Esophagus mucosa (tissue), 1 donor: ENCODE results near the gene ST8SIA5. TPM values are rescaled to one million over a fixed set of nuclear protein-coding genes. Genes with fewer than 3 reads are reported as not detected.

Experiments used
- ATAC-seq: fragments of 200-7000 bp; cut with Tn5 transposase; one replicate; pipeline ENCODE4 v1.9.1; 2020
- total RNA-seq: library from RNA; stranded (reverse); gene quantifications from one replicate; pipeline ENCODE4 v1.2.4, GENCODE V29; 2023
- donor health status: DM: yes; HTN: yes; CAD: no.

Gene ST8SIA5
- total RNA-seq, 1 donor from 2014 or later = not detected

DNA sequence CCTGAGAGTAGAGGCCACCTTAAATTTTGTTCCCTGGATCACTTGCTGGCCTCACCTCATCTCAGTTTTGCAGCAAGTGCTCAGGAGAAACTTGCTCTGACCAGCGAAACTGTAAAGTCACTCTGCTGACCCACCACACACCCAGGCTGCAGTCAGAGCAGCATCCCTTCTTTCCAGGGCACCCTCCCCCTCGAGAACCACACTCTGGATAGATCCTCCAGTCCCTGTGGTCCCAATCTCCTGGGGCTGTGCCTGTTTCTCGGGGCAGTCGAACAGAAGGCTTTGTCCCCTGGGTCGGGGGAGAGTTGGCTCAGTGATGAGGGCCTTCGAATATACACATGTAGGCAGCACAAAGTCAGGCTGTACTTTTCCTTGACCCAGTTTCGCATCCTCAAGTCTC, 18.4 kb downstream of the ST8SIA5 start:
- ATAC-seq = no peak

DNA sequence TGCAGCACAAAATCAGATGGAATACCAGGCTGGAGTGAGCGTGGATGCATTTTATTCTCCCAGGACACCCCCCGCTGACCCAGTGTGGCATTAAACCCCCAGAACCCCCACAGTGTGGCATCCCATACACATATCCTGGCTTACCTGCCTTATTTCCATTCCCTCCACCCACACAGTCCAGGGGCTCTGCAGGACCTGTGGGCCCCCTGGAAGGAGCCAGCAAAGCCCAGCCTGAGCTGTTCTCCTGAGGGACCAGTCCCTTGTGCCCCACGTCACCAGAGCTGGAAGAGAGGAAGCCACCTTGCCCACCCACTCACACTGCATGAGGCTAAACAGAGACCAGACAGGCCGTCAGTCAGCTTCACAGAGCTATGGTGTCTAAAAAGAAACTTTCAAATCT, 20.1 kb downstream of the ST8SIA5 start:
- no peak for ATAC-seq

DNA sequence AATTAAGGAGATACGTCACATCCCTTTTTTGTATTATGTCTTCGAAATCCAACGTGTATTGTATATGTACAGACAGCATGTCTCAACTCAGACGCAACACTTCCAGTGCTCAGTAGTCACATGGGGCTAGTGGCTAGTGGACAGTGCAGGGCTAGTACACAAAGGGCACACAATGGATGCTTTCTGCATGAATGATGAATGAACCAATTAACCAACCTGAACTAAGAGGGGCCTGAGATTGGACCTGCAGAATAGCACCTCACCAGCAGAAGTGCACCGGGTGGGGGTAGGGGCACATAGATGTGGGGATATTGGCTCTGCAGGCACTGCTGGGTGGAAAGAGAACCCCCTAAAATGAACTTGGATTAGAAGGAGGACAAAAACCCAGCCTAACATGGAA, 20.7 kb downstream of the ST8SIA5 start:
- no peak for ATAC-seq

DNA sequence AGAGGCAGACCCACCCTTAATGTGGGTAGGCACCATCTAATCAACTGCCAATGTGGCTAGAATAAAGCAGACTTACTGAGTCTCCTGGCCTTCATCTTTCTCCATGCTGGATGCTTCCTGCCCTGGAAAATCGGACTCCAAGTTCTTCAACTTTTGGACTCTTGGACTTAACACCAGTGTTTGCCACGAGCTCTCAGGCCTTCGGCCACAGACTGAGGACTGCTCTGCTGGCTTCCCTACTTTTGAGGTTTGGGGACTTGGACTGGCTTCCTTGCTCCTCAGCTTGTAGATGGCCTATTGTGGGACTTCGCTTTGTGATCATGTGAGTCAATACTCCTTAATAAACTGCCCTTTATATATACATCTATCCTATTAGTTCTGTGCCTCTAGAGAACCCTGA, 21.9 kb downstream of the ST8SIA5 start:
- ATAC-seq = no peak

DNA sequence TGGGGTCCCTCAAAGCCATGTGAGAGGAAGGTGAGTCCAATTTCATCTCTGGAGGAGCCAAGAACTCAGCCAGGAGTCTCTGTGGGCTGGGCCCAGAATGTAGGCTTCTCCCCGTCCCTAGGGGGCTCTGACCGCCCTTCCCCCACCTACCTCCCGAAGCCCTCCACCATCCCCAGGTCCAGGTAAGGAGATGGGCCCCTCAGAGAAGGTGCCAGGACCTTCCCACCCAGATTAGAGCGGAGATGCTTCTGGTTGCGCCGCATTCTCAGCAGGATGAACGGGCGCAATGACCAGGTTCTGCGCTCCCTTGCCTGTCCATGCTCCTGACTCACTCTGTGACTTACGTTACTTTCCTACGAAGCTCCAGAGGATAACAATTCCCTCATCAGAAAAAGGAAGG, 23.0 kb downstream of the ST8SIA5 start:
- ATAC-seq = no peak

- no peak for ATAC-seq
Measured at GRCh38 chr18:46732801-46733200, 24.1 kb downstream of the ST8SIA5 start.

- ATAC-seq = no peak
Measured at GRCh38 chr18:46732201-46732600, 24.7 kb downstream of the ST8SIA5 start.

- no peak for ATAC-seq
Measured at GRCh38 chr18:46731316-46731715, 25.5 kb downstream of the ST8SIA5 start.

DNA sequence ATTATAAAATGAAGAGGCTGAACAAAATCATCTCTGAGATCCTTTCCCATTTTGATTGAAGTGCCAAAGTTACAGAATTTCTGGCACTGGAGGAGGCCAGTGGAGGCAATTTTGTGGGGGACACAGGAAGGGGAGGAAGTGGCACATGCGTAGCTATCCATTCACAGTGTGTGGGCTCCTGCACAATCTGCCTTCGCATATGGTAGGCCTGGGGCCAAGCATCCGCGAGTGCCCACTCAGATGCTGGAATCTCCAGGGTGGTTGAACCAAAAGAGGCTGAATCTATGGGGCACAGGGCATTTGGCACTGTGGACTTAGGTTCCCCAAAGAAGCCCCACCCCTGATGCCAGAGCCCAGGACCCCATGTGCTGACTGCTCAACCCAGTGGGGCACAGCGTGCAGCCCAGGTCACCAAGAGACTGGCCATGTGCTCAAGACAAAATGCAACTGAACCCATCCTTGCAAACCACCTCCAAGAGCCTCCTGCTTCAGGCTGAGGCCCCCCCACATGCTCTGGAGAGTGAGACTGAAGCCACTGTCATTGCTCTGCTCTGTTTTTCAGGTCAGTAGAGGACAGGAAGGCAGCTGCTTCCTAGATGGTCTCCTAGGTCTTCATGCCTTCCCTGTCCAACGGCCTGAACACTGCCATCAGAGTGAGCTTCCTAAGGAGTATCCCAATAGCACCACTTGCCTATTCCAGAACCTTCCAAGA, 28.5 kb downstream of the ST8SIA5 start:
- ATAC-seq = no peak

- no peak for ATAC-seq
Measured at GRCh38 chr18:46727177-46727576, 29.7 kb downstream of the ST8SIA5 start.

DNA sequence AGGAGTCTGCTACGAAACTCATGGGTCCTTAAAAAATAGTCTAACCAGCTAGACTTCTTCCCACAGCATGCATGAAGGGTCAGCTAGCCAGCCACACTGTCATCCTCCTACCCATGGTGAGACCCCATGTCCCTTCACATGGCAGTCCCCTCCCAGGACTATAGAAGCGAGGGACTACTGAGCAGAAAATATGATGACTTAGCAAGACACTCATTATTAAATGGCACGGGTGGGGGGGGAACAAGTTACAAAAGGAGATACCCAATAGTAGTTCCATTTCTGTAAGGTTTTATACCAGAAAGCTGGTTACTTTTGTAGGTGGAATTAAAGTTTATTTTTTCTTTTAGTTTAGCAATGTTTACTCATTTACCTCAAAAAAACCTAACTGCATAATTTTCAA, 31.5 kb downstream of the ST8SIA5 start:
- no peak for ATAC-seq

DNA sequence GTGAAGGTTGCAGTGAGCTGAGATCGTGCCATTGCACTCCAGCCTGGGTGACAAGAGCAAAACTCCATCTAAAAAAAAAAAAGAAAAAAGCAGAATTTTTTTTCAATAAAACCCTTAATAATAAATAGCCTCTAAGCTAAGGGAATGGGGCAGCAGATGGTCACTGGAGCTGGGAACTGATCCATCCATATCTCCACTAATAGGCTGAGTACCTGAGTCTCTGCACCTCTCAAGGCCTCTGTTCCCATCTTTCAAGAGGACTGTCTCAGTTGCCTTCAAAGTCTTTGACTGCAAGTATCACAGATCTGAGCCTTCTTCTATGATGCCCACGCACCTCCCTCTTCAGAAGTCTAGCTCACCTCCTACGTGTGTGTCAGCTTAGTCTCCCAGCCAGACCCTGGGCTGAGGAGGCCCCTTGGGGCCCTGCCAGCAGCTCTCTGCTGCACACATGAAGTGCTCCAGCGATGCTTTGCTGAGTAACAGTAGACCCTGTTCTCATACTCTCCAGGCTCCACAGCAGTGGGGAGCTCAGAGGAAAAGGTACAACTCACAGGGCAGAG, 32.9 kb downstream of the ST8SIA5 start:
- ATAC-seq = no peak

DNA sequence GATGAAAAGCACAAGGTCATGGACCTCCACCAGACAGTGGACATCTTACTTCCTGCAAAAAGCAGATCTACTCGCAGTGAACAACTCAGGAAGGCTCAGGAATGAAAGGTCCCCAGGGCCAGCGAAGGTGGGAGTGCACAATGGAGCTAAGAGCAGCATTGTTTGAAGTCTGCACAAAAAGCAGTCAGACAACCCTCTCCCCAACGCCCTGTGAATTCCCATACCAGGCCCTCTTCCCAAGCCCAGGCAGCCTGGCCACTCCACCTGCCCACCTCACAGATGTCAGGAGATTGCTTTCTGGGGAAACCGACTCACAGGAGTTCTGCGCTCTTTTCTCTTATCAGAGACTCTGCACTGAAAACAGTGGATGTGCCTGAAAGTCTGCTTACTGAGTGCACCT, 34.8 kb downstream of the ST8SIA5 start:
- ATAC-seq = no peak

DNA sequence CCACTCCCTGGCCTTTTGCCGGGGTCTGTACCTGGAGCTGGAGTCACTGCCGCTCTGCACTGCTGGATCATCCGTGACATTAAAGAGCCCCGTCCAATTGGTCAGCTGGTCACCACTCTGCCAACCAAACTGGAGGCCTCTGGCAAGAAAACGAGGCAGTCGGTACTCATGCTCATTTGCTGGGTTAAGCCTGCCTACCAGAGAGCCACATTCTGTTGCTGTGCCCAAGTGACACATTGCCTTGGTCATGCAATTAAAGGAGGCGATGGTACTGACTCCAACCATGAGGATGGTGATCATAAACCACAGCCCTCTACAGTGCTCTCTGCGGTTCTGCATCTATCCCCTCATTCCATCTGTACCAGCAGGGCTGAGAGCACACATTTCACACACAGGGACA, 35.5 kb downstream of the ST8SIA5 start:
- no peak for ATAC-seq

DNA sequence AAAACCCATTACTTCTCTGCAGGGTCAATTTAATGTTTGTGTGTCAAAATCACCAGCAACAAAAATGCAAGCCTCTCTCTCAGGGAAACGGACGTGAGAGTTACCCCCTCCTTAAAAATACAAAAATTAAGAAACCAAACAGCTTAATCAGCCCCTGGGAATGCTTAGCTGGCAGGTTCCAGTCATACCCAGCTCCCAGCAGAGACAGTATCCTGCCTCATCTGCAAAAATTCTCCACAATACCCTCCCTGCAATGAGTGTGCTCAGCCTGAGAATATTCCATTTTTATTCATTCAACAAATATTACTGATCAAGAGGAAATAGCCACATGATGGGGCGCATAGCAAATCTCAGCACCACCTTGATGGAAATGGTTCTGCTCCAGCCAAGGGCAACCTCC, 36.3 kb downstream of the ST8SIA5 start:
- ATAC-seq = no peak

DNA sequence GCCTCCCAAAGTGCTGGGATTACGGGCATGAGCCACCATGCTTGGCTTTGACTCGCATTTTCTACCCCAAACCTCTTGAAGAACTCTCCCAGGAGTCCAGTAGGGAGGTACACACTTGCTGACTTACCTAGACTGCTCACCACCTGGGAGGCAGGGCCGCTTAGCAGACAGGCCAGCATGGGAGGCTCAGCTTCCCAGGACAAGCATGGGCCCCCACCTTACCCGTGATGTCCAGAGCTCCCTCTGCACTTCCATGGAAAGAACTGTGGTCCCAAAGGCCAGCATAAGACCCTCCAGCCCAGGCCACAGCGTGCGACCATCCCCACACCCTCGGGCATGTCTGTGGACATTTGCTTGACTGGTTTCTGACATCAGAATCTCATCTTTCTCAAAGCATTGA, 36.8 kb downstream of the ST8SIA5 start:
- ATAC-seq = no peak

GRCh38 chr18:46719388-46719787, 37.5 kb downstream of the ST8SIA5 start:
- no peak for ATAC-seq

GRCh38 chr18:46718501-46719341, 38.1 kb downstream of the ST8SIA5 start:
- no peak for ATAC-seq

GRCh38 chr18:46716827-46717226, 40.0 kb downstream of the ST8SIA5 start:
- no peak for ATAC-seq

GRCh38 chr18:46716336-46716735, 40.5 kb downstream of the ST8SIA5 start:
- no peak for ATAC-seq

GRCh38 chr18:46715062-46715461, 41.8 kb downstream of the ST8SIA5 start:
- ATAC-seq = no peak

DNA sequence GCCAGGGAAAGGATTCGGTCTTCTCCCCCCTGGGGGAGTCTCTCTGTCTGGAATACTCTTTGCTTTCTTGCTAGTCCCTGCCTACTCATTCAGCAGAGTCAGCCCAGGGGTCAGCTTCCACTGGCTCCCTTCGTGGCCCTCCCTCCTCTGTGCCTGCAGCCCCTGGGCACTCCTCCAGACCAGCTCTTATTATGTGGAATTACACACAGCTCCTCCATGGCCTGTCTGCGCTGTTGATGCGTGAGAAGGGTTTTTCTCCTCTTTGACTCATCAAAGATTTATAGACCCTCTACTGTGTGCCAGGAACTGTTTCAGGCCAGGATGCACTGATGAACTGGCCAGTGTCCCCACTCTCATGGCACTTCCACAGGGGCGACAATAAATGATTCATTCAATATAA, 44.4 kb downstream of the ST8SIA5 start:
- no peak for ATAC-seq

- ATAC-seq = no peak
Measured at GRCh38 chr18:46711444-46711863, 45.4 kb downstream of the ST8SIA5 start.

DNA sequence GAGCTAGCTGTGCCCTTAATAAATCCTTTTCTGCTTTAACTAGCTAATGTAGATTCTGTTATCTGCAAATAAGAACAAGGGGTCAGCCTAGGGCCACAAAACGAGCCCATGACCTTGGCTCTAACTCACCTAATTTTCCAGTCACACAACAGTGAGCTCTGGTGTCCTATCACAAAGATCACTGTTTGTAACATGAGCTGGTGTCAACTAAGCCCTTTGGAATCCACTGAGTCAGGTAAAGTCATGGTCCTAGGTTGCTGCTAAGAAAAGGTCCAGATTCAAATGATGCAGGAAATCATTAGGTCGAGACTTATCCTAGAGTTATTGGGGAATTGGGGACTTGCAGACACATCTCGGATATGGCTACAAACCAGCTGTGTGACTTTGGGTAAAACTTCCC, 49.9 kb downstream of the ST8SIA5 start:
- ATAC-seq = no peak
